Measurements from ENCODE around the gene FH. TPM values are rescaled to one million over a fixed set of nuclear protein-coding genes. Genes with fewer than 3 reads are reported as not detected.

Gene FH
- total RNA-seq, 1 donor from 2014 or later: 224 TPM

DNA sequence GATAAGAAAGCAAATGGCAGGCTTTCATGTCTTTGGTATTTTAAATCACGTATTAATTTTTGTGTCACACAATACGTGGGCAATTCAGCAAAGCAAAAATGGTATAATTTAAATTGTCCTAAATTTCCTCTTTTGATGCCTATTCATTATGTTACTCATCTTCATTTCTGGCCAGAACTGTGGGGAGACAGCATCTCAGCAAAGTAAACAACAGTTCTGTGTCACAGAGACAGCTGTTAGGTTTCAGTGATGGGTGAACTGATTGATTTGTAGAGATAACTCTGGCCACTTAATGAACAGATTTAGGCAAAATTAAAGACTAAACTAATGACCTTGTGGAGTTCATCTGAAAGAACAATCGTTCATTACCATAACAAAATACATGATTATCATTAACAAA is 49.2 kb downstream of the FH start:
- no peaks in the 10 kb centered on the region for H3K36me3 ChIP-seq
- no peak overlapping the region for H3K27ac ChIP-seq (replicated peaks)
- H3K27me3 ChIP-seq (ENCODE audit: low read depth): no peaks in the 10 kb centered on the region
- no peak for DNase-seq
- no peak overlapping the region for H3K4me3 ChIP-seq
- intact Hi-C loops (cut with micrococcal nuclease): no loop called here
- H3K4me1 ChIP-seq: no peaks in the 10 kb centered on the region
- TF ChIP-seq, protein P1, sequence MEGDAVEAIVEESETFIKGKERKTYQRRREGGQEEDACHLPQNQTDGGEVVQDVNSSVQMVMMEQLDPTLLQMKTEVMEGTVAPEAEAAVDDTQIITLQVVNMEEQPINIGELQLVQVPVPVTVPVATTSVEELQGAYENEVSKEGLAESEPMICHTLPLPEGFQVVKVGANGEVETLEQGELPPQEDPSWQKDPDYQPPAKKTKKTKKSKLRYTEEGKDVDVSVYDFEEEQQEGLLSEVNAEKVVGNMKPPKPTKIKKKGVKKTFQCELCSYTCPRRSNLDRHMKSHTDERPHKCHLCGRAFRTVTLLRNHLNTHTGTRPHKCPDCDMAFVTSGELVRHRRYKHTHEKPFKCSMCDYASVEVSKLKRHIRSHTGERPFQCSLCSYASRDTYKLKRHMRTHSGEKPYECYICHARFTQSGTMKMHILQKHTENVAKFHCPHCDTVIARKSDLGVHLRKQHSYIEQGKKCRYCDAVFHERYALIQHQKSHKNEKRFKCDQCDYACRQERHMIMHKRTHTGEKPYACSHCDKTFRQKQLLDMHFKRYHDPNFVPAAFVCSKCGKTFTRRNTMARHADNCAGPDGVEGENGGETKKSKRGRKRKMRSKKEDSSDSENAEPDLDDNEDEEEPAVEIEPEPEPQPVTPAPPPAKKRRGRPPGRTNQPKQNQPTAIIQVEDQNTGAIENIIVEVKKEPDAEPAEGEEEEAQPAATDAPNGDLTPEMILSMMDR (IDR thresholded peaks at IDR 0.05; ENCODE audit: borderline replicate concordance): no peak
- H3K9me3 ChIP-seq (replicated peaks): no peaks in the 10 kb centered on the region

GRCh38 chr1:241465673-241466072 is 53.9 kb downstream of the FH start:
- TF ChIP-seq, protein P1 (IDR thresholded peaks at IDR 0.05; ENCODE audit: borderline replicate concordance): no peak
- no peaks in the 10 kb centered on the region for H3K36me3 ChIP-seq
- intact Hi-C loops (cut with micrococcal nuclease): no loop called here

DNA sequence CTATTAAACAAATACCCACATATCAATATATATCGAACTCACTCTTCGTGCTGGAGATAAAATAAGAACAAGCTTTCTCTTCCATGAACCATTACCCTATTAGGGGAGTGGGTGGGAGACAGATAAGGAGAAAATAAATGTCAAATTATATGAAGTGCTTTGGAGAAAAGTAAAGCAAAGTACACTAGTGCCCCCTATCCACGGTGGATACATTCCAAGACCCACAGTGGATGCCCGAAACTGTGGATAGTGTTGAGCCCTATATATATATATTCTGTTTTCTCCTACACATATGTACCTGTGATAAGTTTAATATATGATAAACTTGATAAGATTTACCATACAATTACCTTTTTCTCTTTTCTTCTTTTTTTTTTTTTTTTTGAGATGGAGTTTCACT is 54.6 kb downstream of the FH start:
- no peaks in the 10 kb centered on the region for H3K4me1 ChIP-seq
- intact Hi-C loops (cut with micrococcal nuclease): no loop called here
- no peaks in the 10 kb centered on the region for H3K36me3 ChIP-seq
- no peak overlapping the region for H3K27ac ChIP-seq (replicated peaks)
- no peaks in the 10 kb centered on the region for H3K9me3 ChIP-seq (replicated peaks)
- TF ChIP-seq, protein P1 (IDR thresholded peaks at IDR 0.05; ENCODE audit: borderline replicate concordance): no peak
- DNase-seq: no peak
- no peaks in the 10 kb centered on the region for H3K27me3 ChIP-seq (ENCODE audit: low read depth)
- no peak overlapping the region for H3K4me3 ChIP-seq

More at GRCh38 chr1:241465673-241466072, 53.9 kb downstream of the FH start:
- no peak for DNase-seq
- no peak overlapping the region for H3K27ac ChIP-seq (replicated peaks)
- H3K9me3 ChIP-seq (replicated peaks): no peaks in the 10 kb centered on the region
- no peak overlapping the region for H3K4me3 ChIP-seq
- H3K4me1 ChIP-seq: no peaks in the 10 kb centered on the region
- no peaks in the 10 kb centered on the region for H3K27me3 ChIP-seq (ENCODE audit: low read depth)

- no peak overlapping the region for H3K4me3 ChIP-seq
- no peaks in the 10 kb centered on the region for H3K9me3 ChIP-seq (replicated peaks)
- TF ChIP-seq, protein P1 (IDR thresholded peaks at IDR 0.05; ENCODE audit: borderline replicate concordance): no peak
- intact Hi-C loops (cut with micrococcal nuclease): no loop called here
- H3K4me1 ChIP-seq: no peaks in the 10 kb centered on the region
- no peaks in the 10 kb centered on the region for H3K36me3 ChIP-seq
- no peak for DNase-seq
- H3K27me3 ChIP-seq (ENCODE audit: low read depth): no peaks in the 10 kb centered on the region
- no peak overlapping the region for H3K27ac ChIP-seq (replicated peaks)
Measured at GRCh38 chr1:241462391-241462790, 57.2 kb downstream of the FH start.

- H3K36me3 ChIP-seq: no peaks in the 10 kb centered on the region
- no peak for DNase-seq
- no peaks in the 10 kb centered on the region for H3K9me3 ChIP-seq (replicated peaks)
- H3K4me1 ChIP-seq: no peaks in the 10 kb centered on the region
- no peak overlapping the region for H3K27ac ChIP-seq (replicated peaks)
- TF ChIP-seq, protein P1 (IDR thresholded peaks at IDR 0.05; ENCODE audit: borderline replicate concordance): no peak
- no peak overlapping the region for H3K4me3 ChIP-seq
- H3K27me3 ChIP-seq (ENCODE audit: low read depth): no peaks in the 10 kb centered on the region
- intact Hi-C loops (cut with micrococcal nuclease): no loop called here
Measured at GRCh38 chr1:241460098-241460873, 59.3 kb downstream of the FH start.
